ENCODE data around the gene PKNOX2. TPM values are rescaled to one million over a fixed set of nuclear protein-coding genes. Genes with fewer than 3 reads are reported as not detected.
A peak's percentile ranks its signal among the peaks of the same experiment; 100 is the strongest.

PKNOX2 gene
- total RNA-seq, 3 donors from 2014 or later = 0.38 TPM; not detected in 2

- Mint-ChIP-seq H3K4me1 (ENCODE audit: low read depth) (no peaks in the 10 kb centered on the region), H3K27me3 (ENCODE audit: low read depth) (peaks cover 18% of the 10 kb centered on the region), H3K36me3 (ENCODE audit: insufficient read depth) (no peaks in the 10 kb centered on the region), H3K4me3 (no peak overlapping the region), H3K9me3 (no peaks in the 10 kb centered on the region)
- ATAC-seq (no peak), DNase-seq (no peak)
Observed at GRCh38 chr11:125428486-125429173, 264.1 kb downstream of the PKNOX2 start.

GRCh38 chr11:125429174-125429707 lies 264.7 kb downstream of the PKNOX2 start:
- ATAC-seq = no peak

GRCh38 chr11:125429807-125430678 lies 265.5 kb downstream of the PKNOX2 start:
- no peaks in the 10 kb centered on the region for H3K4me1 Mint-ChIP-seq (ENCODE audit: low read depth)
- DNase-seq (no peak), ATAC-seq (no peak)
- peaks cover 21% of the 10 kb centered on the region for H3K27me3 Mint-ChIP-seq (ENCODE audit: low read depth)
- H3K9me3 Mint-ChIP-seq = no peaks in the 10 kb centered on the region
- H3K4me3 Mint-ChIP-seq = no peak overlapping the region
- no peaks in the 10 kb centered on the region for H3K36me3 Mint-ChIP-seq (ENCODE audit: insufficient read depth)

More at GRCh38 chr11:125429174-125429707, 264.7 kb downstream of the PKNOX2 start:
- H3K4me1 Mint-ChIP-seq (ENCODE audit: low read depth) = no peaks in the 10 kb centered on the region
- no peaks in the 10 kb centered on the region for H3K36me3 Mint-ChIP-seq (ENCODE audit: insufficient read depth)
- no peak overlapping the region for H3K4me3 Mint-ChIP-seq
- H3K27me3 Mint-ChIP-seq (ENCODE audit: low read depth) = peaks cover 20% of the 10 kb centered on the region
- DNase-seq = peak; percentile 32
- H3K9me3 Mint-ChIP-seq = no peaks in the 10 kb centered on the region

GRCh38 chr11:125431009-125431408 lies 266.5 kb downstream of the PKNOX2 start:
- ATAC-seq (no peak), DNase-seq (no peak)
- no peaks in the 10 kb centered on the region for H3K9me3 Mint-ChIP-seq
- H3K4me1 Mint-ChIP-seq (ENCODE audit: low read depth) = no peaks in the 10 kb centered on the region
- H3K27me3 Mint-ChIP-seq (ENCODE audit: low read depth) = peaks cover 24% of the 10 kb centered on the region
- no peaks in the 10 kb centered on the region for H3K36me3 Mint-ChIP-seq (ENCODE audit: insufficient read depth)
- no peak overlapping the region for H3K4me3 Mint-ChIP-seq

DNA sequence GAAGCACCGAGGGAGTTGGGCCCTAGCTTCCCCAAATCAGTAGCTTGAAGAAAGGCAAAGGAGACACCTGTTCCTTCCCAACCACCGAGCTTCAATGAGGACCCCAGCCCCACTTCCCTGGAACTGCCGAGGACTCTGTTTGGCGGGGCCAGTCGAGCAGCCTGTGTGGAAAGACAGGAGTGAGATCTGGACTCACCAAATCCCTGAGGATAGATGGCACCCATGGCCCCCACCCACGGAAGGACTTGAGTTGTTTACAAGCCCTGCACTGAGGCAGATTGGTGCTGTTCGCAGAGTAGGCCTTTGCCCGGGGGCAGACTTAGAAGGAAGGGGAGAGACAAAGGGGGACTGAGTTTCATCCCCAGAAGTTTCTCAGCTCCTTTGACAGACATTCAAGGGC lies 266.9 kb downstream of the PKNOX2 start:
- Mint-ChIP-seq H3K9me3 (no peaks in the 10 kb centered on the region), H3K4me1 (ENCODE audit: low read depth) (no peaks in the 10 kb centered on the region), H3K4me3 (no peak overlapping the region), H3K27me3 (ENCODE audit: low read depth) (peaks cover 29% of the 10 kb centered on the region), H3K36me3 (ENCODE audit: insufficient read depth) (no peaks in the 10 kb centered on the region)
- ATAC-seq (no peak), DNase-seq (no peak)

DNA sequence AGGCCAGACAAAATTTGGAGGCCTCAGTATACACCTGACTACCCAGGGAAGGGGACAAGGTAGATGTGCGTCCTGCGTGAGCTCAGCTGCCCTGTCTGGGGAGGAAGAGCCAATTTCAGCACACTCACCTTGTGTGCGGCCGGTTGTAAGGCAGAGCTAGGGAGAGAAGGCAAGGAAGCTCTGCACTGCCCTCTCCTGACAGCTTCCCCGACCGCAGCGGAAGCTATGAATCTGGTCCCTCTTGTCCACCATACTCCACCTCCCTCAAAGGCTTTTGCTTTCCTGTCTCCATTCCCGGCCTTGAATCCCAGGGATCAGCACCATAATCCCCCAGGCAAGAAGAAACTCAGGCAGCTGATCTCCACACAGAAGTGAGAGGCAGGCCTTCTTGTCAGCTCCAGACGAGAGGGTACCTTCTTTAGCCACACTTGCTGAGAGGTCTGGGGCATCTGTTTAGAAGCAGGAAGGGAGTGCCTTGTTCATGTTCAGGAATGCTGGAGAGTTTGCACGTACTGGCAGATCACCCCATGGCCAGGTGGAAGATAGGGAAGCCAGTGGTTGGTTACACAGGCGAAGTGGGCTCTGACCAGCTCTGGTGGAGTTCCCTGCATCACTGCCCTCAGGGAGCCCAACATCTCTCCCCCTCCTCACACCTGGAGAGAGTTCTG lies 269.0 kb downstream of the PKNOX2 start:
- H3K4me1 Mint-ChIP-seq (ENCODE audit: low read depth) = no peaks in the 10 kb centered on the region
- no peak overlapping the region for H3K4me3 Mint-ChIP-seq
- no peak for DNase-seq
- peaks cover 31% of the 10 kb centered on the region for H3K27me3 Mint-ChIP-seq (ENCODE audit: low read depth)
- H3K36me3 Mint-ChIP-seq (ENCODE audit: insufficient read depth) = no peaks in the 10 kb centered on the region
- H3K9me3 Mint-ChIP-seq = no peaks in the 10 kb centered on the region
- ATAC-seq = peak in 1 of 2 donors; percentile 41

- H3K27me3 Mint-ChIP-seq (ENCODE audit: low read depth) = peaks cover 33% of the 10 kb centered on the region
Observed at GRCh38 chr11:125435461-125436238, 271.1 kb downstream of the PKNOX2 start.

DNA sequence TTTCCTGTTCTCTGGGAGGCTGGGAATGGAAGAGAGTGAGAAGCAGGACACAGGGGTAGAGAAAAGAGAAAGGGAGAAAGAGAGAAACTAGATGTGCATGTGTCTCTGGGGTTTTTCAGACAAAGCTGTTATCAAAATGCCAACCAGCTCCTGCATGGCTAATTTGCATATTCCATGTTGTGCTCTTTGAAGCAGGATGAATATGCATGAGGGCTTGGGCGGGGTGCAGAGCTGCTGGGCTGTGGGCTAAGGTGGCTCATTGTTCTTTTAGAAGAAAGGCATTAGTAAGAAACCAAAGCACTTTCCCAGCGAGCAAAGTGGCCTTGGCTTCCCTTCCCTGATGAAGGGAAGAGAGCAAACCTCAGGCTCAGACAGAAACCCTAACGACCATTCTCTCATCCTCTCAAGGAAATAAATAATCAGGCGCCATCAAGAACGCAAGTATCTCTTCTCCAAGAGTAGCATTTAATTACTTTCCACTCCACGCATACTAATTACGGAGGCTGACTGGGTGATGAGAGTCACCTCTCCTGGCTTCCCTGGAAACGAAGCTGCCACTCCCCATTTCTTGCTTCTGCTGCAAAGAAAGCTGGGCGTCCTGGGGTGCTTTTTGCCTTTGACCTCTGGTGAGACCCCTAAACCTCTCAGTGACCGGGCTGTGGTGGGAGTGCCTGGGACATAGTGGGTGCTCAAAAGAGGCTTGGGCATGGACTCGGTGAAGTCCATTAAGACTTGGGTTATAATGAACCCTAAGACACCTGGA lies 277.3 kb downstream of the PKNOX2 start:
- DNase-seq = no peak
- no peak for ATAC-seq
- no peak overlapping the region for H3K4me3 Mint-ChIP-seq
- no peaks in the 10 kb centered on the region for H3K36me3 Mint-ChIP-seq (ENCODE audit: insufficient read depth)
- H3K9me3 Mint-ChIP-seq = no peaks in the 10 kb centered on the region
- H3K4me1 Mint-ChIP-seq (ENCODE audit: low read depth) = no peaks in the 10 kb centered on the region
- peaks cover 31% of the 10 kb centered on the region for H3K27me3 Mint-ChIP-seq (ENCODE audit: low read depth)

More at GRCh38 chr11:125435461-125436238, 271.1 kb downstream of the PKNOX2 start:
- Mint-ChIP-seq H3K9me3 (no peaks in the 10 kb centered on the region), H3K36me3 (ENCODE audit: insufficient read depth) (no peaks in the 10 kb centered on the region), H3K4me1 (ENCODE audit: low read depth) (no peaks in the 10 kb centered on the region), H3K4me3 (no peak overlapping the region)
- no peak for DNase-seq
- no peak for ATAC-seq

DNA sequence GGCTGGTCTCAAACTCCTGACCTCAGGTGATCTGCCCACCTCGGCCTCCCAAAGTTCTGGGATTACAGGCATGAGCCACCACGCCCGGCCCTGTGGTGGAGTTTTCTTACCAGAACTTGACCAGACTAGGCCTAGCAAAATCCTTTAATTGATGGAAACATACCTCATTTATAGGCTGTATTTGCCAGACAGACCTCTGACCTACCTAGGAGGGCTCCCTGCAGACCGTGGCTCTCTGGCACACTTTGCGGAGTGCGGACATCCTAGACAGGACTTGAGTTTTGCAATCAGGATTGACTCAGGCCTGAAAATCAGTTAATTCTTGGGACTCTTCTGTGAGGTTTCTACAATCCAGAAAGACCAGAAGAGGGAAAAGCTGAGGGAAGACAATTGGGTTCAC lies 278.4 kb downstream of the PKNOX2 start:
- no peaks in the 10 kb centered on the region for H3K4me1 Mint-ChIP-seq (ENCODE audit: low read depth)
- H3K9me3 Mint-ChIP-seq = no peaks in the 10 kb centered on the region
- no peaks in the 10 kb centered on the region for H3K36me3 Mint-ChIP-seq (ENCODE audit: insufficient read depth)
- no peak overlapping the region for H3K4me3 Mint-ChIP-seq
- peaks cover 26% of the 10 kb centered on the region for H3K27me3 Mint-ChIP-seq (ENCODE audit: low read depth)
- ATAC-seq (no peak), DNase-seq (no peak)

- H3K4me1 Mint-ChIP-seq (ENCODE audit: low read depth) = no peaks in the 10 kb centered on the region
- DNase-seq (no peak), ATAC-seq (no peak)
- no peaks in the 10 kb centered on the region for H3K36me3 Mint-ChIP-seq (ENCODE audit: insufficient read depth)
- peaks cover 24% of the 10 kb centered on the region for H3K27me3 Mint-ChIP-seq (ENCODE audit: low read depth)
- no peaks in the 10 kb centered on the region for H3K9me3 Mint-ChIP-seq
- H3K4me3 Mint-ChIP-seq = no peak overlapping the region
Observed at GRCh38 chr11:125443767-125444311, 279.3 kb downstream of the PKNOX2 start.

GRCh38 chr11:125445731-125446130 lies 281.2 kb downstream of the PKNOX2 start:
- no peaks in the 10 kb centered on the region for H3K9me3 Mint-ChIP-seq
- H3K4me1 Mint-ChIP-seq (ENCODE audit: low read depth) = no peaks in the 10 kb centered on the region
- H3K27me3 Mint-ChIP-seq (ENCODE audit: low read depth) = peaks cover 20% of the 10 kb centered on the region
- H3K4me3 Mint-ChIP-seq = no peak overlapping the region
- no peak for DNase-seq
- no peak for ATAC-seq
- no peaks in the 10 kb centered on the region for H3K36me3 Mint-ChIP-seq (ENCODE audit: insufficient read depth)

GRCh38 chr11:125446279-125446678 lies 281.7 kb downstream of the PKNOX2 start:
- DNase-seq (no peak), ATAC-seq (no peak)
- no peak overlapping the region for H3K4me3 Mint-ChIP-seq
- H3K9me3 Mint-ChIP-seq = no peaks in the 10 kb centered on the region
- H3K4me1 Mint-ChIP-seq (ENCODE audit: low read depth) = peaks cover under 1% of the 10 kb centered on the region
- peaks cover 15% of the 10 kb centered on the region for H3K27me3 Mint-ChIP-seq (ENCODE audit: low read depth)
- H3K36me3 Mint-ChIP-seq (ENCODE audit: insufficient read depth) = no peaks in the 10 kb centered on the region

GRCh38 chr11:125447721-125448120 lies 283.2 kb downstream of the PKNOX2 start:
- ATAC-seq (no peak), DNase-seq (no peak)
- H3K27me3 Mint-ChIP-seq (ENCODE audit: low read depth) = peaks cover 7% of the 10 kb centered on the region
- no peaks in the 10 kb centered on the region for H3K36me3 Mint-ChIP-seq (ENCODE audit: insufficient read depth)
- no peaks in the 10 kb centered on the region for H3K9me3 Mint-ChIP-seq
- no peak overlapping the region for H3K4me3 Mint-ChIP-seq
- H3K4me1 Mint-ChIP-seq (ENCODE audit: low read depth) = peaks cover 4% of the 10 kb centered on the region
